ENCODE data around the gene EFR3B.
A peak's percentile ranks its signal among the peaks of the same experiment; 100 is the strongest.

The EFR3B gene

GRCh38 chr2:25197336-25198208 lies 155.7 kb downstream of the EFR3B start:
- DNase-seq: no peak

GRCh38 chr2:25198209-25198525 lies 156.3 kb downstream of the EFR3B start:
- no peak for DNase-seq

GRCh38 chr2:25198576-25198975 lies 156.7 kb downstream of the EFR3B start:
- DNase-seq: no peak

GRCh38 chr2:25201265-25201664 lies 159.4 kb downstream of the EFR3B start:
- no peak for DNase-seq

- no peak for DNase-seq
Measured at GRCh38 chr2:25201794-25202193, 159.9 kb downstream of the EFR3B start.

GRCh38 chr2:25202275-25202674 lies 160.4 kb downstream of the EFR3B start:
- DNase-seq: no peak

GRCh38 chr2:25204190-25204838 lies 162.4 kb downstream of the EFR3B start:
- peak; percentile 30 for DNase-seq

- no peak for DNase-seq
Measured at GRCh38 chr2:25207078-25207545, 165.2 kb downstream of the EFR3B start.

Data from activated T-cell treated with anti-CD3 and anti-CD28 coated beads, Interleukin-2, amount 50 U/mL, for 1 hour (primary cell).